ENCODE results near the gene TBC1D21. TPM values are rescaled to one million over a fixed set of nuclear protein-coding genes. Genes with fewer than 3 reads are reported as not detected.

The TBC1D21 gene
- total RNA-seq, 1 experiment from 2014 or later: not detected

DNA sequence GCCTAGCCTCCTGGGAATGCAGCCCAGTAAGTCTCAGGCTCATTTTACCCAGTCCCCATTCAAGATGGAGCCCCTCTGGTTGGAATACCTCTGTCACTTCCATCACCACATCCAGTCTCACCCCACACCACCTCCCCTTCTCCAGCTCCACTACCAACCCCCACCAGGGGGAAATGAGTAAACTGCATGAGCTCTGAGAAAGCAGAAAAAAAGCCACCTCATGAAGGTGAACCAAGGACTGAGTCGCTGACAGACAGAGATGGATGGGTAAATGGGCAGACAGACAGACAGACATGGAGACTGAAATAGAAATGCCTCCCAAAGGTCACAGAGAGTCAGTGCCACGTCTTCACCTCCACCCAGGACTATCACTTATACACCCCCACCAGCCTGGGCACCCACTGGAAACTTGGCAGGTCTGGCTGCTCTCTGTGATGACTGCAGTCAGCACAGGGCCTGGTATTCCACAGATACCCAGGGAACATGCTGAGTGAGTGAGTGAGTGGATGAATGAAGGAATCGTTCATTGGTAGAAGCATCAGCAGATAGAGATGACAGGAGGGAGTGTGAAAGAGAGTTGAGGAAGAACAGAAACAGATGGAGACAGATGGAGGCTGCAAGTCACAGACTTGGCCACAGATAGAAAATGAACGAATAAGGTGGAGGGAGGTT, 48.0 kb downstream of the TBC1D21 start:
- Mint-ChIP-seq H3K27me3 (ENCODE audit: insufficient read depth, unreplicated experiment) (no peaks in the 10 kb centered on the region), H3K9me3 (ENCODE audit: unreplicated experiment) (no peaks in the 10 kb centered on the region), H3K36me3 (ENCODE audit: insufficient read depth, unreplicated experiment) (peaks cover 13% of the 10 kb centered on the region), H3K27ac (ENCODE audit: low read depth, unreplicated experiment) (no peak overlapping the region), H3K4me3 (ENCODE audit: unreplicated experiment) (no peak overlapping the region), H3K4me1 (ENCODE audit: insufficient read depth, unreplicated experiment) (peaks cover 16% of the 10 kb centered on the region)
- no TSS peak for BruUV-seq (replicated peaks)
- TF ChIP-seq CTCF (IDR thresholded peaks at IDR 0.05; ENCODE audit: unreplicated experiment): no peak
- intact Hi-C loops (cut with micrococcal nuclease): no loop called here
- POLR2A ChIA-PET: no interaction called here
- no peak for DNase-seq (ENCODE audit: unreplicated experiment)
- CTCF ChIA-PET: interaction anchor here (1.0 kb wide), 1 partner anchor 14 kb away, joined by 4 read pairs; no protein-coding TSS in a partner anchor

DNA sequence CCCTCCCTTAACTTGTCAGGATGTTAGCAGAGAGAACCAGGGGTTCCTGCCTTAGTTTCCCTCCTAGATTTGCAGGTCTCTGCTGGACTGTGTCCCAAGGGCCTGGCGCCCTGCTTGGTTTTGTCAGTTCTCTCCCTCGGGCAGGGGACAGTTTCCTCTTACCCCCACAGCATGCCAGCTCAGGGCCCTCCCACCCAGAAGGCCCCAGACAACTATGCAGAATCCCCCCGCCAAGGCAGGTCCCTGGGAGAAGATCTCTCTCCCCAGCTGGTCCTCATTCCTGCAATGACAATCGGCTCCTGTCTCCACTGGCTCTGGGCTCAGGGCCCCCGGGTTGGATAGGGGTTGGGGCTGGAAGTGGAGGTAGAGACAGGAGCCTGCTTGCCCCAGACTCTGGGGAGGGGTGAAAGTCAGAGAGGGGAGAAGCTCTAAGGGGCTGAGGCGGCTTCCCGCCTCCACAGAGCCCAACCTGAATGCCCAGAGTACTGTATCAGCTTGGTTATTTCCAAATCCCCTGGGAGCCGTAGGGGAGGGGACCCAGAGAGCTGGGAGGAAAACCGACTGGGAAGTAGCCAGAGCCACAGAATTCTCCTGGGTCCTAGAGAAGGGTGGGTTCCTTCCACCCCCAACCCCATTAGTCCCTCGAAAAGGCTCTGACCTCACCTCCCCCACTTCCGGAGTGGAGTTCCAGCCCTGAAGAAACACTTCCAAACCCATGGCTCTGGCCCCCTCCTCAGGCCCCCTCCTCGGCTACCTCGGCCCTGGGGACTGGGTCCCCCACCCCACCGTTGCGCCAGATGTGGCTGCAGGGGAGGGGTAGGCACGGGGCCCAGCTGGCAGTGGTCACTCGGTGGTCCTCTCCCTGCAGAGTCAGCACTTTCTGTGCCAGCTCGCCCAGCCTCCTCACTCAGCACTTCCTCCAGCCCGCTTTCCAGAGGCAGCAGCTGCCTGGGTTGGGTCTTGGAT, 49.1 kb downstream of the TBC1D21 start:
- Mint-ChIP-seq H3K4me3 (ENCODE audit: unreplicated experiment) (no peak overlapping the region), H3K27ac (ENCODE audit: low read depth, unreplicated experiment) (peak overlapping the region; percentile 63), H3K9me3 (ENCODE audit: unreplicated experiment) (no peaks in the 10 kb centered on the region), H3K36me3 (ENCODE audit: insufficient read depth, unreplicated experiment) (peaks cover 13% of the 10 kb centered on the region), H3K4me1 (ENCODE audit: insufficient read depth, unreplicated experiment) (peaks cover 16% of the 10 kb centered on the region), H3K27me3 (ENCODE audit: insufficient read depth, unreplicated experiment) (no peaks in the 10 kb centered on the region)
- TF ChIP-seq CTCF (IDR thresholded peaks at IDR 0.05; ENCODE audit: unreplicated experiment): no peak
- BruUV-seq (replicated peaks): no TSS peak
- POLR2A ChIA-PET: no interaction called here
- DNase-seq (ENCODE audit: unreplicated experiment): peak; percentile 21
- intact Hi-C loops (cut with micrococcal nuclease): no loop called here
- CTCF ChIA-PET: interaction anchor here (0.8 to 1.0 kb wide), 2 partner anchors 13 to 15 kb away, joined by 3 to 4 read pairs; no protein-coding TSS in a partner anchor

- H3K27ac Mint-ChIP-seq (ENCODE audit: low read depth, unreplicated experiment): peak overlapping the region; percentile 63
- BruUV-seq (replicated peaks): no TSS peak
- H3K27me3 Mint-ChIP-seq (ENCODE audit: insufficient read depth, unreplicated experiment): no peaks in the 10 kb centered on the region
- ChIA-PET CTCF (interaction anchor here (0.9 to 1.5 kb wide), 2 partner anchors 14 to 18 kb away, joined by 3 to 5 read pairs; no protein-coding TSS in a partner anchor), POLR2A (no interaction called here)
- no peak for DNase-seq (ENCODE audit: unreplicated experiment)
- no peaks in the 10 kb centered on the region for H3K9me3 Mint-ChIP-seq (ENCODE audit: unreplicated experiment)
- intact Hi-C loops (cut with micrococcal nuclease): no loop called here
- no peak for TF ChIP-seq CTCF (IDR thresholded peaks at IDR 0.05; ENCODE audit: unreplicated experiment)
- H3K36me3 Mint-ChIP-seq (ENCODE audit: insufficient read depth, unreplicated experiment): peaks cover 7% of the 10 kb centered on the region
- H3K4me1 Mint-ChIP-seq (ENCODE audit: insufficient read depth, unreplicated experiment): peaks cover 16% of the 10 kb centered on the region
- H3K4me3 Mint-ChIP-seq (ENCODE audit: unreplicated experiment): no peak overlapping the region
These were observed 49.8 kb downstream of the TBC1D21 start for GRCh38 chr15:73923156-73923487.

- BruUV-seq (replicated peaks): no TSS peak
- TF ChIP-seq CTCF (IDR thresholded peaks at IDR 0.05; ENCODE audit: unreplicated experiment): no peak
- ChIA-PET CTCF (interaction anchor here (0.9 to 1.5 kb wide), 2 partner anchors 15 to 18 kb away, joined by 3 to 5 read pairs; no protein-coding TSS in a partner anchor), POLR2A (interaction anchor here (0.6 kb wide), 1 partner anchor 124 kb away, joined by 3 read pairs; no protein-coding TSS in a partner anchor)
- peaks cover 16% of the 10 kb centered on the region for H3K4me1 Mint-ChIP-seq (ENCODE audit: insufficient read depth, unreplicated experiment)
- peaks cover 4% of the 10 kb centered on the region for H3K36me3 Mint-ChIP-seq (ENCODE audit: insufficient read depth, unreplicated experiment)
- H3K4me3 Mint-ChIP-seq (ENCODE audit: unreplicated experiment): no peak overlapping the region
- no peak for DNase-seq (ENCODE audit: unreplicated experiment)
- H3K27me3 Mint-ChIP-seq (ENCODE audit: insufficient read depth, unreplicated experiment): no peaks in the 10 kb centered on the region
- no peaks in the 10 kb centered on the region for H3K9me3 Mint-ChIP-seq (ENCODE audit: unreplicated experiment)
- H3K27ac Mint-ChIP-seq (ENCODE audit: low read depth, unreplicated experiment): peak overlapping the region; percentile 63
- intact Hi-C loops (cut with micrococcal nuclease): no loop called here
These were observed 50.3 kb downstream of the TBC1D21 start for GRCh38 chr15:73923488-73924164.
